ENCODE measurements around the gene FAM149B1.
"Not testable (repeated sequence)": the region's sequence is repeated elsewhere in the genome, so short reads cannot be mapped to it uniquely, and the experiment has no call there.

Gene FAM149B1

DNA sequence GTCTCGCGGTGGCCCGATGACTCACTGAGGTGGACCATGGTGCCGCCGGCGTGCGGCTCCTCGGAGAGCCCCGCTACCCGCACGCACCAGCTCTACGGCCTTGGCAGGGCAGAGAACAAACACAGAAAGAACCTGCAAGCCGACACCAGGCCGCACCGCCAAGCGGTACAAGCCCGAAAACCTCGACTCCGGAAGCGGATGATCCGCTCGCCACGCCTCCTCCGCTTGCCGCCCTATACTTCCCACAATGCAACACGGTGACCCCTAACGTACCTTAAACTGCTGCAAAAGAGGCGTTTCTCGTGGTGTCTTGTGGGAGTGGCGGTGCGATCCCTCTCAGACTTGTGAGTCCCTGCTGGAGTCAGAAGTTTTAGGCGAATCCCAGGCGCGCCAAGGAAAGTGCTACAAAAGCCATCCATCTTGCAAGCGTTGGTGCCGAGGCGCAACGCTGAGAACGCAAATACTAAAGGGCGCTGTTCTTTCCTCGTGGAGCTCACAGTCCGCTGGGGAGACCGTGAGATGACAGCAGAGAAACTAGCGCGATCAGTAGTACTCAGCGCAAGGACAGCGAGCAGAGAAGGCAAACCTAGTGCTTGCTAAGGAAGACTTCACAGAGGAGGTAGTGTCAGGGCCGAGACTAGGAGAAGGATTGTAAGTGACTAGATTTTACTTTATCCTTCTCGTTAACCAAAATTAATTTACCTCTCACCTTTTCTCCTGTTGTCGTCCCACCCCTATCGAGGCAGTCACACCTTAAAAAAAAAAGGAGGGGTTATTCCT is 84.7 kb downstream of the FAM149B1 start, which contains the start of gene MRPS16:
TSS of gene MRPS16 (minus strand) at position 200 of the 780 bp plus-strand sequence. CDS start at position 38, 162 bp downstream.
- Histone ChIP-seq H3K9ac (ENCODE audit: low read depth, low read length) (peak within 1 kb of the TSS; percentile 90), H3K9me3 (ENCODE audit: insufficient read depth, low read depth, low read length) (no peaks in the 10 kb centered on the region), H3K4me1 (ENCODE audit: insufficient read depth, low read length) (peaks cover 2% of the 10 kb centered on the region; the same call in 1 of the 2 replicates), H3K4me3 (ENCODE audit: low read length) (peak within 1 kb of the TSS; percentile 80), H3K27ac (ENCODE audit: low read depth, low read length) (peak within 1 kb of the TSS; percentile 86), H3K36me3 (ENCODE audit: insufficient read depth, low read length) (peaks cover 24% of the 10 kb centered on the region), H3K27me3 (ENCODE audit: insufficient read depth, low read length) (no peaks in the 10 kb centered on the region)
- under 1% methylated on average over 50 of the region's 51 CpGs for WGBS

DNA sequence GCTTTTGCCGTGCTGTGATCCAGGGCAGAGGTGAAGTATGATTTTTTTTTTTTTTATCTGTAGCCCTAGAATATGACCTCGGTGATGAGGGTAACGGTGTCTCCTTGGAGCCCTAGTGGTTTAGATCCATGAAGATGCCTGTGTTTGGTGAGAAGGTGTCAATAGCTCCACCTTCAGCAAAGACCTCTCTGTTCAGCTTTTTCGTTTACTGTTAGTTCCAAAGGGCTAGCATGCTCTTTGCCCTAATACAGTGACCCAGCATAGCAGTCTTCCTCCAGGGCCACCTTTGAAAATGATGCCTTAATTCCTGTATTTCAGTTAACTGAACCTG is 85.3 kb downstream of the FAM149B1 start:
- Histone ChIP-seq H3K27me3 (ENCODE audit: insufficient read depth, low read length) (no peaks in the 10 kb centered on the region), H3K4me3 (ENCODE audit: low read length) (peak overlapping the region; percentile 80), H3K27ac (ENCODE audit: low read depth, low read length) (peak overlapping the region; percentile 75; the same call in 1 of the 2 replicates), H3K9ac (ENCODE audit: low read depth, low read length) (peak overlapping the region; percentile 90), H3K36me3 (ENCODE audit: insufficient read depth, low read length) (peaks cover 24% of the 10 kb centered on the region), H3K9me3 (ENCODE audit: insufficient read depth, low read depth, low read length) (no peaks in the 10 kb centered on the region), H3K4me1 (ENCODE audit: insufficient read depth, low read length) (no peaks in the 10 kb centered on the region; the same call in 1 of the 2 replicates)
- 0% methylated on average over 4 of the region's 4 CpGs for WGBS

DNA sequence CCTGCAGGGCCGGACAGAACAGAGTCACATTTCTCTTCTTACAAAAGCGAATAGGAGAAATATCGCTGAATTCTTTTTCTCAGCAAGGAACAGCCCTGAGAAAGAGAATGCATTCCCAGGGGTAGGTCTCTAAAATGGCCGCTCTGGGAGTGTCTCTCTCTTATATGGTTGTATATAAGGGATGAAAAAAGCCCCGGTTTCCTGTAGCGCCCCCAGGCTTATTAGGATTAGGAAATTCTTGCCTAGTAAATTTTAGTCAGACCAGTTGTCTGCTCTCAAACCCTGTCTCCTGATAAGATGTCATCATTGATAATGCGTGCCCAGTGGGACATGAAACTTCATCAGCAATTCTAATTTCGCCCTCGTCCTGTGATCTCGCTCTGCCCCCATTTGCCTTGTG is 90.7 kb downstream of the FAM149B1 start:
- not testable (repeated sequence) for H3K4me1 ChIP-seq (ENCODE audit: insufficient read depth, low read length); H3K9ac ChIP-seq (ENCODE audit: low read depth, low read length); H3K27me3 ChIP-seq (ENCODE audit: insufficient read depth, low read length); H3K4me3 ChIP-seq (ENCODE audit: low read length); H3K27ac ChIP-seq (ENCODE audit: low read depth, low read length); H3K36me3 ChIP-seq (ENCODE audit: insufficient read depth, low read length)
- H3K9me3 ChIP-seq (ENCODE audit: insufficient read depth, low read depth, low read length), result peaks cover 16% of the 10 kb centered on the region; the same call in 1 of the 2 replicates
- 94% methylated on average over 10 of the region's 10 CpGs for WGBS

DNA sequence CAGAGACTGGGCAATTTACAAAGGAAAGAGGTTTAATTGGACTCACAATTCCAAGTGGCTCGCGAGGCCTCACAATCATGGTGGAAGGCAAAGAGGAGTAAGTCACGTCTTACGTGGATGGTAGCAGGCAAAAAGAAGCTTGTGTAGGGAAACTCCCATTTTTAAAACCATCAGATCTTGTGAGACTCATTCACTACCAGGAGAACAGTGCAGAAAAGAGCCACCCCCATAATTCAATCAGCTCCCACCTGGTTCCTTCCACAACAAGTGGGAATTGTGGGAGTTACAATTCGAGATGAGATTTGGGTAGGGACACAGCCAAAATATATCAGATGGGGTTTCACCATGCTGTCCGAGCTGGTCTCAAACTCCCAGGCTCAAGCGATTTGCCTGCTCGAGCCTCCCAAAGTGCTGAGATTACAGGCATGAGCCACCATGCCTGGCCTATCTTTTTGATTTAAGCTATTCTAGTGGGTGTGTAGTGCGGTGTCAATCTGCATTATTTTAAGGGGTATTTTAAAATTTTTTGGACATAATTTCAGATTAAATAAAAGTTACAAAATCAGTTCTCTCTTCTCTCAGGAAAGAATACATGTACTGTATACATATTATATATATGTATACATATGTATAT is 93.6 kb downstream of the FAM149B1 start:
- 94% methylated on average over 9 of the region's 9 CpGs for WGBS
- no peak overlapping the region for H3K4me3 ChIP-seq (ENCODE audit: low read length)
- no peaks in the 10 kb centered on the region for H3K4me1 ChIP-seq (ENCODE audit: insufficient read depth, low read length)
- no peaks in the 10 kb centered on the region for H3K27me3 ChIP-seq (ENCODE audit: insufficient read depth, low read length)
- peaks cover 16% of the 10 kb centered on the region; the same call in 1 of the 2 replicates for H3K9me3 ChIP-seq (ENCODE audit: insufficient read depth, low read depth, low read length)
- H3K9ac ChIP-seq (ENCODE audit: low read depth, low read length), result no peak overlapping the region
- no peaks in the 10 kb centered on the region for H3K36me3 ChIP-seq (ENCODE audit: insufficient read depth, low read length)
- H3K27ac ChIP-seq (ENCODE audit: low read depth, low read length), result no peak overlapping the region

DNA sequence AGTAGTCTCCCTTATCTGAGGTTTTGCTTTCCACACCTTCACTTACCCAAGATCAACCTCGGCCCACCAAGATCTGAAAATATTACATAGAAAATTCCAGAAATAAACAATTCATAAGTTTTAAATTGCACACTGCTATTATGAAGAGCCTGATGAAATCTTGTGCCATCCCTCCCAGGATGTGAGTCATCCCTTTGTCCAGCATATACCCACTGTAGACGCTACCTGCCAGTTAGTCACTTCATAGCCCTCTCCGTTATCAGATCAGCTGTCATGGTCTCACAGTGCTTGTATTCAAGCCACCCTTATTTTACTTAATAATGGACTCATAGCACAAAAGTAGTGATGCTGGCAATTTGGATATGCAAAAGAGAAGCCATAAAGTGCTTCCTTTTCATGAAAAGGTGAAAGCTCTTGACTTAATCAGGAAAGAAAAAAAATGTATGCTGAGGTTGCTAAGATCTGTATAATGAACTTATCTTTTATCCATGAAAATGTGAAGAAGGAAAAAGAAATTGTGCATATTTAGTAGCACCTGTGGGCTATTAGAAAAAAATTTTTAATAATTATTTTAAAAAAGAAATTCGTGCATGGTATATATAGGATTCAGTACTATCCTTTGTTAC is 94.3 kb downstream of the FAM149B1 start:
- H3K36me3 ChIP-seq (ENCODE audit: insufficient read depth, low read length), result no peaks in the 10 kb centered on the region
- H3K27ac ChIP-seq (ENCODE audit: low read depth, low read length), result no peak overlapping the region
- no peak overlapping the region for H3K4me3 ChIP-seq (ENCODE audit: low read length)
- peaks cover 16% of the 10 kb centered on the region; the same call in 1 of the 2 replicates for H3K9me3 ChIP-seq (ENCODE audit: insufficient read depth, low read depth, low read length)
- H3K27me3 ChIP-seq (ENCODE audit: insufficient read depth, low read length), result no peaks in the 10 kb centered on the region
- H3K9ac ChIP-seq (ENCODE audit: low read depth, low read length), result no peak overlapping the region
- 81% methylated on average over 4 of the region's 4 CpGs for WGBS
- H3K4me1 ChIP-seq (ENCODE audit: insufficient read depth, low read length), result no peaks in the 10 kb centered on the region

DNA sequence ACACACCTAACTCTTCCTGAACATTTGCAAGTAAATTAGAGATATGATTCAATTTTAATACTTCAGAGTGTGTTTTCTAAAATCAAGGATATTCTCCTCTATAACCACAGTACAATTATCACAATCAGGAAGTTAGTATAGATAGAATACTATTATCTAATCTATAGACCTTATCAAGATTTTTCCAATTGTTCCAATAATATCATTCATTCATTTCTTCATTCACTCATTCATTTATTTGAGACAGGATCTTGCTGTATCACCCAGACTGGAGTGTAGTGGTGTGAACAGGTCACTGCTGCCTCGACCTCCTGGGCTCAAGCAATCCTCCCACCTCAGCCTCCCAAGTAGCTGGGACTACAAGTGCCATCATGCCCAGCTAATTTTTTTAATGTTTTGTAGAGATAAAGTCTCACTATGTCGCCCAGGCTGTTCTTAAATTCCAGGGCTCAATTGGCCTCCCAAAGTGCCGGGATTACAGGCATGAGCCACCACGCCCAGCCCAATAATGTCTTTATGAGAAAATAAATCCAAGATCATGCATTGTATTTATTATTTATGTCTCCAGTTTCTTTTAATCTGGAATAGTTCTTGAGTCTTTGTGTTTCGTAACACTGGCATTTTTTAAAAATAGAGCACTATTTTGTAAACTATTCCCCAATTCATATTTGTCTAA is 95.1 kb downstream of the FAM149B1 start:
- H3K36me3 ChIP-seq (ENCODE audit: insufficient read depth, low read length), result no peaks in the 10 kb centered on the region

DNA sequence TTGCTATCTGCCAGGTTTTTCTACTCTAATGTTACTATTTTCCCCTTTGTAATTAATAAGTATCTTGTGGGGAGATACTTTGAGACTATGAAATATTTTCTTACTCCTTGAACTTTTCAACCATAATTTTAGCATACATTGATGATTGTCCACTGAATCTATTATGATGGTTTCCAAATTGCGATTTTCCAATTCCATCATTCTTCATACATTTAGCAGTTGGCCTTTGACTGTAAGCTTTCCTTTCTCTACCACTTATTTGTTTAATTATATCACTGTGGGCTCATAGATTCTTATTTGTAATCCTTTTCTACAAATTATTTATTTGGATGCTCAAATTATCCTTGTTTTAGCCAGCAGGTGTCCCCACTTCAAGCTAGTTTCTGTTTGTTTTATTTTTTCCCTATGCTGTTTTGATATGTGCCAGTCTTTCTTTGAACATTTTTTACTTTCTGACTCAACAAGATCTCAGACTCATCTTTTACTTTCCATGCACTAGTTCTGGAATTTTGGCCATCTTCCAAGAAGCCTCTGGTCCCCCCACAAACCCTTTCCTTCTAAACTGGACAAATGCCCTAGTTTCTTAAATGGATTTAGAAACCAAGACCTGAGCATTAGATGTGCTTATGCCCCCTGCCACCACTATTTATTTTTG is 95.9 kb downstream of the FAM149B1 start:
- no peak overlapping the region for H3K4me3 ChIP-seq (ENCODE audit: low read length)
- no peak overlapping the region for H3K9ac ChIP-seq (ENCODE audit: low read depth, low read length)
- H3K9me3 ChIP-seq (ENCODE audit: insufficient read depth, low read depth, low read length), result peaks cover 13% of the 10 kb centered on the region; the same call in 1 of the 2 replicates
- no peak overlapping the region for H3K27ac ChIP-seq (ENCODE audit: low read depth, low read length)
- H3K36me3 ChIP-seq (ENCODE audit: insufficient read depth, low read length), result no peaks in the 10 kb centered on the region
- no peaks in the 10 kb centered on the region for H3K4me1 ChIP-seq (ENCODE audit: insufficient read depth, low read length)
- WGBS, result 60% methylated on average over 1 of the region's 1 CpG
- no peaks in the 10 kb centered on the region for H3K27me3 ChIP-seq (ENCODE audit: insufficient read depth, low read length)

More for the DNA sequence above, 95.1 kb downstream of the FAM149B1 start:
- Histone ChIP-seq H3K4me1 (ENCODE audit: insufficient read depth, low read length) (no peaks in the 10 kb centered on the region), H3K27me3 (ENCODE audit: insufficient read depth, low read length) (no peaks in the 10 kb centered on the region), H3K27ac (ENCODE audit: low read depth, low read length) (no peak overlapping the region), H3K4me3 (ENCODE audit: low read length) (no peak overlapping the region), H3K9ac (ENCODE audit: low read depth, low read length) (no peak overlapping the region), H3K9me3 (ENCODE audit: insufficient read depth, low read depth, low read length) (peaks cover 16% of the 10 kb centered on the region; the same call in 1 of the 2 replicates)
- WGBS, result 77% methylated on average over 3 of the region's 5 CpGs

DNA sequence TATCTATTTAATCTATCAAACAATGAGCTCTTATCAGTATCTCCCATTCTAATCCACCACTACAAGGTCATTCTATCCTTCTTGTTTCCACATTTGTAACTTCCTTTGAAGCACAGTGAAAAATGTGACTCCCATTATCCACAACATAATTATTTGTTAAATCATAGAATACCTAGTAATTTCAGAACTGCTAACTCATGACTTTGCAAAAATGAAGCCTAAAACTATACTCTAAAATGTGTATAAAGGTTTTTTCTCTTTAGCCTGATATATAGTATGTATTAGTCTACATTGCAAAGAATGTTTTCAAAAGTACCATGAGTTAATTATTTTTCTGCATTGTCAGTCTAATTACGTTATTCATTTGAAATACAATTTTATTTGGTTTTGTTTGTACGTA is 96.5 kb downstream of the FAM149B1 start:
- Histone ChIP-seq H3K4me1 (ENCODE audit: insufficient read depth, low read length) (no peaks in the 10 kb centered on the region), H3K9me3 (ENCODE audit: insufficient read depth, low read depth, low read length) (peaks cover 7% of the 10 kb centered on the region; the same call in 1 of the 2 replicates), H3K27ac (ENCODE audit: low read depth, low read length) (no peak overlapping the region), H3K4me3 (ENCODE audit: low read length) (no peak overlapping the region), H3K27me3 (ENCODE audit: insufficient read depth, low read length) (no peaks in the 10 kb centered on the region), H3K9ac (ENCODE audit: low read depth, low read length) (no peak overlapping the region), H3K36me3 (ENCODE audit: insufficient read depth, low read length) (no peaks in the 10 kb centered on the region)
- WGBS, result 100% methylated on average over 2 of the region's 2 CpGs

DNA sequence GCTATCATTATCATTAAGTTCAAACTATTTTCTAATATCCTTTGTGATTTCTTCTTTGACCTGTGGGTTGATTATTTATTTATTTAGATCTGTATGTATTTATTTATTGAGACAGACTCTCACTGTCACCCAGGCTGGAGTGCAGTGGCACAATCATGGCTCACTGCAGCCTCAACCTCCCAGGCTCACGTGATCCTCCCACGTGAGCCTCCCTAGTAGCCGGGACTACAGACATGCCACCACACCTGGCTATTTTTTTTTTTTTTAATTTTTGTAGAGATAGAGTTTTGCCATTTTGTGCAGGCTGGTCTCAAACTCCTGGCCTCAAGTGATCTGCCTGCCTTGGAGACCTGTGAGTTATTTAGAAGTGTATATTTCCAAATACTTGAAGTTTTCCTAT is 113.2 kb downstream of the FAM149B1 start:
- Histone ChIP-seq H3K4me1 (ENCODE audit: insufficient read depth, low read length) (no peaks in the 10 kb centered on the region), H3K36me3 (ENCODE audit: insufficient read depth, low read length) (no peaks in the 10 kb centered on the region), H3K27me3 (ENCODE audit: insufficient read depth, low read length) (no peaks in the 10 kb centered on the region), H3K27ac (ENCODE audit: low read depth, low read length) (no peak overlapping the region), H3K9ac (ENCODE audit: low read depth, low read length) (no peak overlapping the region), H3K9me3 (ENCODE audit: insufficient read depth, low read depth, low read length) (no peaks in the 10 kb centered on the region; the same call in 1 of the 2 replicates), H3K4me3 (ENCODE audit: low read length) (no peak overlapping the region)
- 100% methylated on average over 3 of the region's 3 CpGs for WGBS

DNA sequence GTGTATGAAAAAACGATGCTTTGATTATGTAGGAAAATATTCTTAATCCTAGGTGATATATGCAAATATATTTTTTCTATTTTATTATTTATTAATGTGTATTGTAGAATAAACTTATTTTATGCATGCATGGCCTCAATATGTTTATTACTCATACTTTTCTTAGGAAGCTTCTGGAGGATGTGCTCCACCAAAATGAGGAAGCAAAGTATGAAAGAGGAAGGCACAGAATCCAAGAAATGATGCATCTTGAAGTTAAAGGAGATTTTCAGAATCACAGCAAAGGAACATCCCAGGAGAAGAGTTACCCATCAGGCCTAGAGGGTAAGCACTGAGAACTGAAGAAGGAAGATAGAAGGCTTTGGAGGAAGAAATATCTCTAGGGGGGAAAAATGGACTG is 119.5 kb downstream of the FAM149B1 start:
- H3K27me3 ChIP-seq (ENCODE audit: insufficient read depth, low read length), result no peaks in the 10 kb centered on the region
- WGBS, result 100% methylated on average over 1 of the region's 1 CpG

More for the DNA sequence above, 119.5 kb downstream of the FAM149B1 start:
- Histone ChIP-seq H3K4me1 (ENCODE audit: insufficient read depth, low read length) (no peaks in the 10 kb centered on the region), H3K4me3 (ENCODE audit: low read length) (no peak overlapping the region), H3K9me3 (ENCODE audit: insufficient read depth, low read depth, low read length) (peaks cover 10% of the 10 kb centered on the region; the same call in 1 of the 2 replicates), H3K27ac (ENCODE audit: low read depth, low read length) (no peak overlapping the region), H3K36me3 (ENCODE audit: insufficient read depth, low read length) (no peaks in the 10 kb centered on the region), H3K9ac (ENCODE audit: low read depth, low read length) (no peak overlapping the region)

All from HUES64 (cell line).